D341Med (cell line): ENCODE data around the gene STPG3.

Experiments
- DNase-seq: peaks from one replicate; pipeline ENCODE4 v3.0.0; 2012; ENCODE audit warnings: low spot score

STPG3 gene

GRCh38 chr9:137266585-137267453, 15.7 kb downstream of the STPG3 start:
- no peak for DNase-seq

GRCh38 chr9:137267933-137268355, 16.9 kb downstream of the STPG3 start:
- no peak for DNase-seq

- no peak for DNase-seq
Observed at GRCh38 chr9:137268538-137269201, 17.6 kb downstream of the STPG3 start.

- DNase-seq = no peak
Observed at GRCh38 chr9:137269231-137269772, 18.2 kb downstream of the STPG3 start.

- DNase-seq = no peak
Observed at GRCh38 chr9:137270929-137271695, 20.0 kb downstream of the STPG3 start.

GRCh38 chr9:137271696-137272076, 20.6 kb downstream of the STPG3 start:
- DNase-seq = no peak

- no peak for DNase-seq
Observed at GRCh38 chr9:137272241-137273094, 21.4 kb downstream of the STPG3 start.

GRCh38 chr9:137273095-137273490, 22.0 kb downstream of the STPG3 start:
- DNase-seq = no peak

GRCh38 chr9:137273611-137274320, 22.7 kb downstream of the STPG3 start:
- no peak for DNase-seq

- no peak for DNase-seq
Observed at GRCh38 chr9:137275203-137275587, 24.1 kb downstream of the STPG3 start.

- no peak for DNase-seq
Observed at GRCh38 chr9:137275588-137276472, 24.7 kb downstream of the STPG3 start.

- DNase-seq = no peak
Observed at GRCh38 chr9:137276473-137277328, 25.6 kb downstream of the STPG3 start.

GRCh38 chr9:137277329-137278041, 26.4 kb downstream of the STPG3 start, which contains the start of gene TOR4A:
Gene TOR4A, plus strand, starts transcription at chr9:137277726. Its CDS starts 964 bp downstream, at chr9:137278690.
- no peak for DNase-seq

- no peak for DNase-seq
Observed at GRCh38 chr9:137278061-137278701, 27.1 kb downstream of the STPG3 start.

GRCh38 chr9:137278721-137279711, 27.9 kb downstream of the STPG3 start:
- DNase-seq = no peak
